Upper lobe of left lung (tissue), 4 donors: ENCODE data around the gene DDX31.

Source experiments
- EP300 ChIP-seq, 4 donors: sonication (generic); formaldehyde crosslinking; IDR thresholded peaks; one replicate each; pipeline ENCODE4 v1.5.1; 2017; ENCODE audit warnings: antibody characterized with exemption in 4 of 4, control low read depth in 2 of 4
- POLR2AphosphoS5 ChIP-seq, 2 donors: sonication (generic); formaldehyde crosslinking; IDR thresholded peaks; one replicate each; pipeline ENCODE4 v1.5.1; 2017; ENCODE audit warnings: antibody characterized with exemption in 2 of 2
- TF ChIP-seq, protein P1 (sequence below), 6 experiments: fragments of 450-650 bp in 4 of 6; fragments of 200-600 bp in 2 of 6; sonication (generic) in 2 of 6; IDR thresholded peaks; one replicate each; pipeline ENCODE4 v1.5.1; 2016 to 2019; ENCODE audit warnings: antibody characterized with exemption in 6 of 6

DNA sequence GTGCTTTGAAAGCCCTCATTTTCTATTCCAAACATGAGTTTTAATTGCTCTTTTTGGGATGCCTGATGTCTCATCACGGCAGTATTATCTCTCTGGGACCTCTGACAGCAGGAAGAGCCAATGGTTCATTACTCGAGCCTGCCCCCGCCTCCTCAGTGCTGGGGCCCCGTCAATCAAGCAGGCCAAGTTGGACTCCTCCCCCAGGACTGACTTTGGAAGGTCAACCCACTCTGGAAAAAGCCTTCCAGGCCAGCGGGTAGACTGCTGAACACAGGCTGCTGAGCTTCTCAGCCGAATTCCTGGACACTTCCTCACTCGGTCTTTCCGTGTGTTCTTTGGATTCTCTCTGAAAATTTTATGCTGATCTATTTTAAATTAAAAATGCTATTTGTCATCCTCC is 96.9 kb downstream of the DDX31 start:
- TF ChIP-seq, protein P1, sequence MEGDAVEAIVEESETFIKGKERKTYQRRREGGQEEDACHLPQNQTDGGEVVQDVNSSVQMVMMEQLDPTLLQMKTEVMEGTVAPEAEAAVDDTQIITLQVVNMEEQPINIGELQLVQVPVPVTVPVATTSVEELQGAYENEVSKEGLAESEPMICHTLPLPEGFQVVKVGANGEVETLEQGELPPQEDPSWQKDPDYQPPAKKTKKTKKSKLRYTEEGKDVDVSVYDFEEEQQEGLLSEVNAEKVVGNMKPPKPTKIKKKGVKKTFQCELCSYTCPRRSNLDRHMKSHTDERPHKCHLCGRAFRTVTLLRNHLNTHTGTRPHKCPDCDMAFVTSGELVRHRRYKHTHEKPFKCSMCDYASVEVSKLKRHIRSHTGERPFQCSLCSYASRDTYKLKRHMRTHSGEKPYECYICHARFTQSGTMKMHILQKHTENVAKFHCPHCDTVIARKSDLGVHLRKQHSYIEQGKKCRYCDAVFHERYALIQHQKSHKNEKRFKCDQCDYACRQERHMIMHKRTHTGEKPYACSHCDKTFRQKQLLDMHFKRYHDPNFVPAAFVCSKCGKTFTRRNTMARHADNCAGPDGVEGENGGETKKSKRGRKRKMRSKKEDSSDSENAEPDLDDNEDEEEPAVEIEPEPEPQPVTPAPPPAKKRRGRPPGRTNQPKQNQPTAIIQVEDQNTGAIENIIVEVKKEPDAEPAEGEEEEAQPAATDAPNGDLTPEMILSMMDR (IDR thresholded peaks at IDR 0.05): no peak
- TF ChIP-seq POLR2AphosphoS5 (IDR thresholded peaks at IDR 0.05) (no peak), EP300 (IDR thresholded peaks at IDR 0.05) (no peak)
